AG04449 (cell line): ENCODE results near the gene BPHL.

Source experiments
- CTCF ChIA-PET: fragments of 350-600 bp; formaldehyde crosslinking; extraction: SDS; loops from one replicate; lab custom pipeline; 2021; ENCODE audit warnings: antibody characterized with exemption; lab: Yijun Ruan, JAX
- POLR2A ChIA-PET: fragments of 400-600, 350-600 bp; formaldehyde crosslinking; extraction: SDS; loops from one replicate; lab custom pipeline; 2020; ENCODE audit warnings: antibody characterized with exemption, inconsistent platforms; lab: Yijun Ruan, JAX
- DNase-seq: peaks from one replicate; pipeline ENCODE4 v3.0.0-alpha.2; 2010; ENCODE audit warnings: low read depth, low spot score
- H3K4me3 ChIP-seq: 2 replicates; pipeline ENCODE4 v1.5.1; 2011; ENCODE audit warnings: low read depth, mild to moderate bottlenecking, control low read depth, low read length
- TF ChIP-seq, protein P1 (sequence below): IDR thresholded peaks from one replicate; pipeline ENCODE4 v1.5.1; 2011; ENCODE audit warnings: mild to moderate bottlenecking, moderate library complexity, low read length, control low read depth, inconsistent platforms; ENCODE audit not compliant: insufficient read depth; ENCODE audit errors: missing control alignments

BPHL gene

GRCh38 chr6:3088446-3088845, 30.1 kb upstream of the BPHL start:
- CTCF ChIA-PET = interaction anchor here (1.7 kb wide), 2 partner anchors 13 to 33 kb away, joined by 3 to 6 read pairs; no protein-coding TSS in a partner anchor
- POLR2A ChIA-PET = no interaction called here
- no peak for DNase-seq
- H3K4me3 ChIP-seq = no peak overlapping the region
- TF ChIP-seq, protein P1, sequence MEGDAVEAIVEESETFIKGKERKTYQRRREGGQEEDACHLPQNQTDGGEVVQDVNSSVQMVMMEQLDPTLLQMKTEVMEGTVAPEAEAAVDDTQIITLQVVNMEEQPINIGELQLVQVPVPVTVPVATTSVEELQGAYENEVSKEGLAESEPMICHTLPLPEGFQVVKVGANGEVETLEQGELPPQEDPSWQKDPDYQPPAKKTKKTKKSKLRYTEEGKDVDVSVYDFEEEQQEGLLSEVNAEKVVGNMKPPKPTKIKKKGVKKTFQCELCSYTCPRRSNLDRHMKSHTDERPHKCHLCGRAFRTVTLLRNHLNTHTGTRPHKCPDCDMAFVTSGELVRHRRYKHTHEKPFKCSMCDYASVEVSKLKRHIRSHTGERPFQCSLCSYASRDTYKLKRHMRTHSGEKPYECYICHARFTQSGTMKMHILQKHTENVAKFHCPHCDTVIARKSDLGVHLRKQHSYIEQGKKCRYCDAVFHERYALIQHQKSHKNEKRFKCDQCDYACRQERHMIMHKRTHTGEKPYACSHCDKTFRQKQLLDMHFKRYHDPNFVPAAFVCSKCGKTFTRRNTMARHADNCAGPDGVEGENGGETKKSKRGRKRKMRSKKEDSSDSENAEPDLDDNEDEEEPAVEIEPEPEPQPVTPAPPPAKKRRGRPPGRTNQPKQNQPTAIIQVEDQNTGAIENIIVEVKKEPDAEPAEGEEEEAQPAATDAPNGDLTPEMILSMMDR = no peak

- DNase-seq = no peak
- ChIA-PET CTCF (interaction anchor here (1.3 to 1.7 kb wide), 4 partner anchors 13 to 162 kb away, joined by 3 to 6 read pairs (median 4); no protein-coding TSS in a partner anchor), POLR2A (no interaction called here)
- TF ChIP-seq, protein P1 = no peak
- H3K4me3 ChIP-seq = no peak overlapping the region
Observed at GRCh38 chr6:3088968-3089367, 29.5 kb upstream of the BPHL start.

- DNase-seq = no peak
- ChIA-PET POLR2A (no interaction called here), CTCF (interaction anchor here (1.3 to 1.7 kb wide), 2 partner anchors 26 to 161 kb away, joined by 3 to 4 read pairs; no protein-coding TSS in a partner anchor)
- H3K4me3 ChIP-seq = no peak overlapping the region
- TF ChIP-seq, protein P1 = no peak
Observed at GRCh38 chr6:3090013-3090412, 28.5 kb upstream of the BPHL start.

GRCh38 chr6:3094815-3095214, 23.7 kb upstream of the BPHL start:
- CTCF ChIA-PET = no interaction called here
- POLR2A ChIA-PET = no interaction called here
- no peak overlapping the region for H3K4me3 ChIP-seq
- no peak for DNase-seq
- TF ChIP-seq, protein P1 = no peak

GRCh38 chr6:3102875-3103274, 15.6 kb upstream of the BPHL start:
- H3K4me3 ChIP-seq = no peak overlapping the region
- TF ChIP-seq, protein P1 = no peak
- CTCF ChIA-PET = no interaction called here
- POLR2A ChIA-PET = no interaction called here
- DNase-seq = no peak

GRCh38 chr6:3108746-3109414, 9.6 kb upstream of the BPHL start:
- ChIA-PET POLR2A (no interaction called here), CTCF (interaction anchor here (0.6 to 2.0 kb wide), 6 partner anchors 8 to 143 kb away, joined by 3 to 7 read pairs (median 4); no protein-coding TSS in a partner anchor)
- no peak overlapping the region for H3K4me3 ChIP-seq
- DNase-seq = no peak
- TF ChIP-seq, protein P1 = no peak
